ENCODE results near the gene RELN.

GRCh38 chr7:104035351-104035750, 45.9 kb upstream of the RELN start:
- TF ChIP-seq ATF3 (IDR thresholded peaks at IDR 0.05) (no peak), POLR2AphosphoS5 (IDR thresholded peaks at IDR 0.05; ENCODE audit: low read depth, low read length) (no peak)

All from HCT116 (cell line).